KMS-11 (cell line): Measurements from ENCODE around the gene DFFB.

ENCODE experiments used
- H2AFZ ChIP-seq: fragments of 200-600 bp; sonication (generic); 2 replicates; pipeline ENCODE4 v1.6.1; 2016; ENCODE audit warnings: antibody characterized with exemption, mixed run types, low read depth
- H3K27ac ChIP-seq: fragments of 200-600 bp; sonication (generic); 2 replicates; pipeline ENCODE4 v1.6.1; 2016; ENCODE audit warnings: mild to moderate bottlenecking, mixed run types
- H3K27me3 ChIP-seq: fragments of 200-600 bp; sonication (generic); 2 replicates; pipeline ENCODE4 v1.6.1; 2017; ENCODE audit warnings: mild to moderate bottlenecking, low read depth, mixed run types, moderate library complexity; ENCODE audit not compliant: insufficient read depth
- H3K36me3 ChIP-seq: fragments of 200-600 bp; sonication (generic); 2 replicates; pipeline ENCODE4 v1.6.1; 2017; ENCODE audit warnings: mild to moderate bottlenecking, mixed run types; ENCODE audit not compliant: insufficient read depth
- H3K4me1 ChIP-seq: fragments of 200-600 bp; sonication (generic); 2 replicates; pipeline ENCODE4 v1.6.1; 2016; ENCODE audit warnings: mild to moderate bottlenecking, low read depth, mixed run types; ENCODE audit not compliant: poor library complexity, severe bottlenecking
- H3K4me2 ChIP-seq: fragments of 200-600 bp; sonication (generic); 2 replicates; pipeline ENCODE4 v1.7.0; 2016; ENCODE audit warnings: mild to moderate bottlenecking, mixed run types
- H3K4me3 ChIP-seq: fragments of 200-600 bp; sonication (generic); IDR thresholded peaks from 2 replicates; pipeline ENCODE4 v1.6.1; 2017; ENCODE audit warnings: low read depth, low read length, mixed read lengths; ENCODE audit not compliant: insufficient read depth
- H3K79me2 ChIP-seq: fragments of 200-600 bp; sonication (generic); 2 replicates; pipeline ENCODE4 v1.6.1; 2016; ENCODE audit warnings: low read depth, mixed run types; ENCODE audit not compliant: insufficient read depth
- H3K9ac ChIP-seq: fragments of 200-600 bp; sonication (generic); 2 replicates; pipeline ENCODE4 v1.6.1; 2016; ENCODE audit warnings: mild to moderate bottlenecking, mixed run types
- H4K20me1 ChIP-seq: fragments of 200-600 bp; sonication (generic); 2 replicates; pipeline ENCODE4 v1.6.1; 2016; ENCODE audit warnings: mild to moderate bottlenecking, mixed run types; ENCODE audit not compliant: insufficient read depth
- TF ChIP-seq, protein P1 (sequence below): fragments of 200-600 bp; sonication (generic); conservative IDR thresholded peaks from 2 replicates; pipeline ENCODE4 v1.6.1; 2017; ENCODE audit warnings: low read depth, mild to moderate bottlenecking, antibody characterized with exemption, low read length, moderate library complexity, mixed read lengths

The DFFB gene

DNA sequence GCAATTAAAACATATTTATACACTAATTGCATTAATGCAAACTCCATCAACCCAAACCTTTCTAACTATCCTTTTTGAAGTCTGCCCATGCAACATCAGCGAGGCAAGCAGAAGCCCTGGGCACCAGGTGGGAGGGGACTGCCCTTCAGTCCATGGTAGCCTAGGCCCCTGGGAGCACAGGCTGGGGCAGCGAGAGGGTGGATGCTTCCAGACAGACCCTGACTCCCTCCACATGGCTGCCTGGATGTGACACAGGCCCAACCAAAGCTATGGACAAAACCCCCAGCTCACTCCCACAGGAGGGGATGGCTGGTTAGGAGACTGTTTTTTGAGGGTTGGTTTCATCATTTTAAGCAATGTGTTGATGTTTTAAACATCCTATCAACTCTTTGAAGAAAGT lies 43.2 kb upstream of the DFFB start:
- Histone ChIP-seq H2AFZ (no peak overlapping the region), H3K79me2 (no peaks in the 10 kb centered on the region), H4K20me1 (no peaks in the 10 kb centered on the region), H3K27me3 (no peaks in the 10 kb centered on the region), H3K4me2 (no peak overlapping the region), H3K27ac (no peak overlapping the region), H3K36me3 (no peaks in the 10 kb centered on the region), H3K4me3 (no peak overlapping the region), H3K4me1 (no peaks in the 10 kb centered on the region), H3K9ac (no peak overlapping the region)
- TF ChIP-seq, protein P1, sequence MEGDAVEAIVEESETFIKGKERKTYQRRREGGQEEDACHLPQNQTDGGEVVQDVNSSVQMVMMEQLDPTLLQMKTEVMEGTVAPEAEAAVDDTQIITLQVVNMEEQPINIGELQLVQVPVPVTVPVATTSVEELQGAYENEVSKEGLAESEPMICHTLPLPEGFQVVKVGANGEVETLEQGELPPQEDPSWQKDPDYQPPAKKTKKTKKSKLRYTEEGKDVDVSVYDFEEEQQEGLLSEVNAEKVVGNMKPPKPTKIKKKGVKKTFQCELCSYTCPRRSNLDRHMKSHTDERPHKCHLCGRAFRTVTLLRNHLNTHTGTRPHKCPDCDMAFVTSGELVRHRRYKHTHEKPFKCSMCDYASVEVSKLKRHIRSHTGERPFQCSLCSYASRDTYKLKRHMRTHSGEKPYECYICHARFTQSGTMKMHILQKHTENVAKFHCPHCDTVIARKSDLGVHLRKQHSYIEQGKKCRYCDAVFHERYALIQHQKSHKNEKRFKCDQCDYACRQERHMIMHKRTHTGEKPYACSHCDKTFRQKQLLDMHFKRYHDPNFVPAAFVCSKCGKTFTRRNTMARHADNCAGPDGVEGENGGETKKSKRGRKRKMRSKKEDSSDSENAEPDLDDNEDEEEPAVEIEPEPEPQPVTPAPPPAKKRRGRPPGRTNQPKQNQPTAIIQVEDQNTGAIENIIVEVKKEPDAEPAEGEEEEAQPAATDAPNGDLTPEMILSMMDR, result no peak

DNA sequence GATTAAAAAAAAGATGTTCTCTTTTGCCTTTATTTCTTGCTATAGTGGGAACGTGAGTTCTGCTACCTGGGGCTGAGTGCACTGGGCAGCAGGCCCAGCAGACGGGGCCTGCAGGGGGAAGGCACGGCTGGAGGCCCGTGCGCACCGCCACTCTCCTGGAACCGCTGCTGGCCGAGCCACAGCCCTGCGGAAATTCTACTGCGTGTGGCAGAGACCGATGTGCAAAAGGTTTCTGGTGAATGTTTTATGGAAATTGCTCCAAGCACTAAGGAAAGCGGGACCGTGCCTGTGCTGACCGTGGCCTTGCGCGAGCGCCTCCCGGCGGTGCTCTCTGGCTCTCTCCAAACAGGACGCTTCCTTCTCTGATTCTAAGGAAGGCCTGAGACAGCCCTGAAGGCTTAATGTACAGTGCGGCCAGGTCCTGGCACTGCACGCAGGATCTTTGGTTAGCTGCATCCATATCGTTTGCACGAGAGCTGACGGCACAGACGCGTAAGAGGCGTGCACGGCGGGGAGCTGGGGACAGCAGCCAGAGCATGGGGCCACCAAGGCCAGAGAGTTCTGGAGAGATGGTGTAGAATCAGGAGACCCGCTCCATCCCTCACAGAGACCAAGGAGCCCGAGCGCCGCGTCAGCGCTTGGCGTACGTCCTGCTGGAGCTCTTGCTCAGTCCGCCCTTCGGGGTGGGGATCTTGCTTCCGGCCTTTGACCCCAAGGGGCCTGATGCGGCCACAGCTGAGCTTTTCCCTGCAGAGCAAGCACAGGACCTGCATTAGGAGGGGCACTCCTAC lies 42.3 kb upstream of the DFFB start:
- Histone ChIP-seq H3K4me3 (no peak overlapping the region), H3K79me2 (no peaks in the 10 kb centered on the region), H3K9ac (no peak overlapping the region), H4K20me1 (no peaks in the 10 kb centered on the region), H3K4me1 (no peaks in the 10 kb centered on the region), H2AFZ (no peak overlapping the region), H3K36me3 (no peaks in the 10 kb centered on the region), H3K27me3 (no peaks in the 10 kb centered on the region), H3K27ac (no peak overlapping the region), H3K4me2 (no peak overlapping the region)
- TF ChIP-seq, protein P1, result no peak

DNA sequence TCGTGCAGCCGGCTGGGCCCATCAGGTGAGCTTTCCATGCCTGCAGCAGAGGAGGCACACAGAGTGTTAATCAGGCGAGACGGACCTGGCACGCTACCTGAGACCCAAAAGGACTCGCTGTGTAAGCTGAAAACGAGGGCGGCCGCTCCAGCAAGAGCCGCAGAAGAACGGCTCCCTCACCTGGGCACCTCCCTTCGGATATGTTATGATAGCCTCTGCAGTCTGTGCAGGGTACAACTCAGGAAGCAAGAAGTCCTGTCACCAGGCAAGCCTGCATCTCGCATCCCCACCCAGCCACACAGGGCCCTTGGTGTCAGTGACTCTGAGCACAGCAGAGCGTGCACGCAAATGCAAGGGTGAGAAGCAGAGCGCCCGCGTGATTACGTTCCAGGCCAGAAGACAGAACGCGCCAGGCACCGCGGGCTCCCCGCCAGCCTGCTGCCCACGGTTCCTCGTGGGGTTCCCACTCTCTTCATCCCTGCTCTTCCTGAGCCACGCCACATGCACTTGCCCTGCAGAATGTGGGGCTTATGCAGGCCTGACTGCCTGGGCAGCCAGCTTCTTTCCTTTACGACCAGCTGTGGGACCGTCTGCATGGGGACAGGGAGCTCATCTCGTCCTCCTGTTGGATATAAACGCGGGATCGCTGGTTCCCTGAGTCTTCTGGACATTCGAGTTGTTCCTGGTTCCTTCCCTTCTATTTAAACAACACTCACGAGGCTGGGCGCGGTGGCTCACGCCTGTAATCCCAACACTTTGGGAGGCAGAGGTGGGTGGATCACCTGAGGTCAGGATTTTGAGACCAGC lies 40.7 kb upstream of the DFFB start:
- no peaks in the 10 kb centered on the region for H3K79me2 ChIP-seq
- H3K4me1 ChIP-seq, result no peaks in the 10 kb centered on the region

DNA sequence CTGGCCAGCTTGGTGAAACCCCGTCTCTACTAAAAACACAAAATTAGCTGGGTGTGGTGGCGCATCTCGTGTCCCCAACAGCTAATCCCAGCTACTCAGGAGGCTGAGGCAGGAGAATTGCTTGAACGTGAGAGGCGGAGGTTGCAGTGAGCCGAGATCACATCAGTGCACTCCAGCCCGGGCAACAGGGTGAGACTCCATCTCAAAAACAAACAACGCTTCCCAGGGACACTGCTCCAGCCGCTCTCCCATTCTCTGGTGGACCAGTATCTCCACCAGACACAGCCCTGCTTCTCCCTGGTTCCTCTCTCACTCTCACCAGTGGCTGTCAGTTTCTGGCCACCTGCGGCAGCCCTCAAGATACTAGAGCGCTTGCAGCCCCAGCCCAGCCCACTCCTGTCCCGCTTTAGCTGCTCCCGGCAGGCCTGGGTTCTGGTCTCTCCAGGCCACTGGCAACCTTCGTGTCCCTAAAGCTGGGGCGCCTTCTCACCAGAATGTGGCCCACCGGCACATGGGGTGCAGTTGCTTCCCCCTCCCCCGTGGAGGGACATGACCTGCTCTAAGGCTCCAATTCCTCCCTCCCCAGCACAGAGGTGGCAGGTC lies 40.0 kb upstream of the DFFB start:
- Histone ChIP-seq H4K20me1 (no peaks in the 10 kb centered on the region), H3K4me3 (no peak overlapping the region), H3K4me2 (no peak overlapping the region), H3K27me3 (no peaks in the 10 kb centered on the region), H3K4me1 (no peaks in the 10 kb centered on the region), H3K79me2 (no peaks in the 10 kb centered on the region), H3K9ac (no peak overlapping the region), H2AFZ (no peak overlapping the region), H3K27ac (no peak overlapping the region), H3K36me3 (no peaks in the 10 kb centered on the region)
- TF ChIP-seq, protein P1, result no peak

More for the DNA sequence above, 40.7 kb upstream of the DFFB start:
- Histone ChIP-seq H2AFZ (no peak overlapping the region), H3K27me3 (no peaks in the 10 kb centered on the region), H3K9ac (no peak overlapping the region), H3K4me3 (no peak overlapping the region), H3K36me3 (no peaks in the 10 kb centered on the region), H3K4me2 (no peak overlapping the region), H4K20me1 (no peaks in the 10 kb centered on the region), H3K27ac (no peak overlapping the region)
- TF ChIP-seq, protein P1, result no peak
